ENCODE measurements around the gene EBP. TPM values are rescaled to one million over a fixed set of nuclear protein-coding genes. Genes with fewer than 3 reads are reported as not detected.
A peak's percentile ranks its signal among the peaks of the same experiment; 100 is the strongest.

Gene EBP
- total RNA-seq, 2 experiments from 2014 or later: 38.1 to 41.1 TPM

DNA sequence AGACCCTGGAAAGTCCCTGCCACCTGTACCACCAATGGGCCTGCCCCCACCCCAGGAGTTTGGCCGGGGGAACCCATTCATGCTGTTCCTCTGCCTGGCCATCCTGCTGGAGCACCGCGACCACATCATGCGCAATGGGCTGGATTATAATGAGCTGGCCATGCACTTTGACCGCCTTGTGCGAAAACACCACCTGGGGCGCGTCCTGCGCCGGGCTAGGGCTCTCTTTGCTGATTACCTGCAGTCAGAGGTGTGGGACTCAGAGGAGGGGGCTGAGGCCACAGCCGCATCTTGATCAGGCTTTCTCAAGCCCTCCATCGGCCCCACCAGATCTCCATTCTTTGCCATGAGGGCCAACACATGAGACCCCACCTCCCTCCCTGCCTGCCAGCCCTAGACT is 39.1 kb downstream of the EBP start:
- Mint-ChIP-seq H3K4me3 (no peak overlapping the region), H3K27me3 (no peaks in the 10 kb centered on the region), H3K36me3 (ENCODE audit: low read depth) (peaks cover 46% of the 10 kb centered on the region), H3K4me1 (ENCODE audit: low read depth) (no peaks in the 10 kb centered on the region), H3K27ac (no peak overlapping the region), H3K9me3 (no peaks in the 10 kb centered on the region)
- CTCF ChIA-PET: no interaction called here
- TF ChIP-seq, protein P1, sequence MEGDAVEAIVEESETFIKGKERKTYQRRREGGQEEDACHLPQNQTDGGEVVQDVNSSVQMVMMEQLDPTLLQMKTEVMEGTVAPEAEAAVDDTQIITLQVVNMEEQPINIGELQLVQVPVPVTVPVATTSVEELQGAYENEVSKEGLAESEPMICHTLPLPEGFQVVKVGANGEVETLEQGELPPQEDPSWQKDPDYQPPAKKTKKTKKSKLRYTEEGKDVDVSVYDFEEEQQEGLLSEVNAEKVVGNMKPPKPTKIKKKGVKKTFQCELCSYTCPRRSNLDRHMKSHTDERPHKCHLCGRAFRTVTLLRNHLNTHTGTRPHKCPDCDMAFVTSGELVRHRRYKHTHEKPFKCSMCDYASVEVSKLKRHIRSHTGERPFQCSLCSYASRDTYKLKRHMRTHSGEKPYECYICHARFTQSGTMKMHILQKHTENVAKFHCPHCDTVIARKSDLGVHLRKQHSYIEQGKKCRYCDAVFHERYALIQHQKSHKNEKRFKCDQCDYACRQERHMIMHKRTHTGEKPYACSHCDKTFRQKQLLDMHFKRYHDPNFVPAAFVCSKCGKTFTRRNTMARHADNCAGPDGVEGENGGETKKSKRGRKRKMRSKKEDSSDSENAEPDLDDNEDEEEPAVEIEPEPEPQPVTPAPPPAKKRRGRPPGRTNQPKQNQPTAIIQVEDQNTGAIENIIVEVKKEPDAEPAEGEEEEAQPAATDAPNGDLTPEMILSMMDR (IDR thresholded peaks at IDR 0.05): no peak
- Histone ChIP-seq H3K27ac (ENCODE audit: low read depth in 1 of 2, low read length in 2 of 2) (no peak overlapping the region), H3K4me1 (ENCODE audit: insufficient read depth, low read length) (no peaks in the 10 kb centered on the region), H3K27me3 (ENCODE audit: control insufficient read depth in 1 of 2, insufficient read depth in 2 of 2, low read length in 2 of 2) (no peaks in the 10 kb centered on the region), H3K36me3 (ENCODE audit: insufficient read depth, low read length) (peaks cover 30% of the 10 kb centered on the region), H3K9me3 (ENCODE audit: control insufficient read depth in 1 of 2, insufficient read depth in 1 of 2, low read length in 2 of 2) (no peaks in the 10 kb centered on the region), H3K4me3 (ENCODE audit: low read length) (no peak overlapping the region)
- intact Hi-C loops (cut with DNase I, micrococcal nuclease): no loop called here
- ATAC-seq (ENCODE audit: poor library complexity) (no peak), DNase-seq (no peak)
- POLR2A ChIA-PET: no interaction called here

DNA sequence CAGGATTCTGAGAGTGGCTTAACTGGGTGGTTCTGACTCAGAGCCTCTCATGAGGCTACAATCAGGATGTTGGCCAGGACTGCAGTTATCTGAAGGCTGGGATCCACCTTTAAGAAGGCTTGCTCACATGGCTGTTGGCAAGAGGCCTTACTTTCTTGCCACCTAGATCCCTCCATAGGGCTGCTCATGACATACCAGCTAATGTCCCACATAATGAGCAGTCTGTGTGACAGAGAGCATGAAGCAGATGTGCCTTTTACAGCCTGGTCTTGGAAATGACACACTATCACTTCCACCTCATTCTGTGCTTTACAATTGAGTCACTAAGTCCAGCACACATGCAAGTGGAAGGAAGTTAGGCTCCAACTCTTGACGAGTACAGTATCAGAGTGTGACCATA is 48.4 kb downstream of the EBP start:
- Histone ChIP-seq H3K36me3 (ENCODE audit: insufficient read depth, low read length) (peaks cover 1% of the 10 kb centered on the region), H3K27ac (ENCODE audit: low read depth in 1 of 2, low read length in 2 of 2) (no peak overlapping the region), H3K4me3 (ENCODE audit: low read length) (no peak overlapping the region), H3K27me3 (ENCODE audit: control insufficient read depth in 1 of 2, insufficient read depth in 2 of 2, low read length in 2 of 2) (no peaks in the 10 kb centered on the region), H3K9me3 (ENCODE audit: control insufficient read depth in 1 of 2, insufficient read depth in 1 of 2, low read length in 2 of 2) (no peaks in the 10 kb centered on the region), H3K4me1 (ENCODE audit: insufficient read depth, low read length) (peaks cover 11% of the 10 kb centered on the region)
- Mint-ChIP-seq H3K36me3 (ENCODE audit: low read depth) (peaks cover 13% of the 10 kb centered on the region), H3K27me3 (no peaks in the 10 kb centered on the region), H3K9me3 (no peaks in the 10 kb centered on the region), H3K4me3 (no peak overlapping the region), H3K4me1 (ENCODE audit: low read depth) (peaks cover 14% of the 10 kb centered on the region), H3K27ac (no peak overlapping the region)
- ATAC-seq (ENCODE audit: poor library complexity) (no peak), DNase-seq (peak in 1 of 14 experiments; percentile 13)
- intact Hi-C loops (cut with DNase I, micrococcal nuclease): loop anchor here in 1 of 2 experiments (5.0 to 10.0 kb wide), 2 partner anchors 48 to 95 kb away; partner anchors contain the start of genes EBP, FTSJ1 and SLC38A5
- TF ChIP-seq, protein P1 (IDR thresholded peaks at IDR 0.05): no peak
- POLR2A ChIA-PET: no interaction called here
- CTCF ChIA-PET: no interaction called here

DNA sequence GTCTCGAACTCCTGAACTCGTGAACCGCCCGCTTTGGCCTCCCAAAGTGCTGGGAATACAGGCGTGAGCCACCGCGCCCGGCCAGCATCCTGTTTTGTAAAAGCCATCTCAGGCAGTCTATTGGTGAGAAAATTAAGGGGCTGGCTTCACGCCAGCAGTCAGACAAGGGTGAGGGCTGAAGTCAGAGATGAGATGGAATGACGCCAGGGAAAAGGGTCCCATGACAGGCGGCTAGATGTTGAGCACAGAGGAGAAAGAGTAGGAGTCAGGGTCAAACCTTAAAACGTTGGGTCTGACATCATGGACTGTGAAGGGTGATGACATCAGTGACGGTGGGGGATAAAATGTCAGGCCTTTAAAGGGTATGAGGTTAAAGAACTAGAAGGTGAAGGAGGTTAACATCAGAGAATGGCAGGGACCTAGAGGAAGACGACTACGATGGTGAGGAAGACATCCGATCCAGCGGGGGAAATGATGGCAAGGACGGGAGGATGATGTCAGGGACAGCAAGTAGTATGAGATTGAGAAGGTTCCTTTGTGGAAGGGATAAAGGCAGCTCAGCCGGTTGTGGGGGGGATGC is 52.2 kb downstream of the EBP start:
- ChIA-PET POLR2A (interaction anchor here (0.7 to 3.1 kb wide), 39 partner anchors 8 to 1356 kb away, joined by 3 to 101 read pairs (median 4); partner anchors contain the start of genes EBP, HDAC6, OTUD5 and PIM2), CTCF (interaction anchor here (1.3 kb wide), 1 partner anchor 34 kb away, joined by 4 read pairs; the partner anchor contains the start of gene TBC1D25)
- Mint-ChIP-seq H3K4me1 (ENCODE audit: low read depth) (peaks cover 22% of the 10 kb centered on the region), H3K27me3 (no peaks in the 10 kb centered on the region), H3K36me3 (ENCODE audit: low read depth) (peaks cover 50% of the 10 kb centered on the region), H3K4me3 (peak overlapping the region; percentile 98), H3K27ac (peak overlapping the region; percentile 98), H3K9me3 (no peaks in the 10 kb centered on the region)
- peak in 9 of 14 experiments; percentile 3 to 63 (median 22) for DNase-seq
- H3K4me1 ChIP-seq (ENCODE audit: insufficient read depth, low read length): peaks cover 26% of the 10 kb centered on the region
- intact Hi-C loops (cut with DNase I, micrococcal nuclease): loop anchor here (1.0 to 10.0 kb wide), 4 partner anchors 34 to 99 kb away; partner anchors contain the start of genes TBC1D25 (in 2 of the 2), EBP (in 1 of the 2), FTSJ1 (in 1 of the 2) and SLC38A5 (in 1 of the 2)
- H3K36me3 ChIP-seq (ENCODE audit: insufficient read depth, low read length): peaks cover 37% of the 10 kb centered on the region
- peak; percentile 25 for ATAC-seq (ENCODE audit: poor library complexity)
- TF ChIP-seq, protein P1 (IDR thresholded peaks at IDR 0.05): no peak
- peak overlapping the region; percentile 87 for H3K4me3 ChIP-seq (ENCODE audit: low read length)
- no peaks in the 10 kb centered on the region for H3K27me3 ChIP-seq (ENCODE audit: control insufficient read depth in 1 of 2, insufficient read depth in 2 of 2, low read length in 2 of 2)
- peak overlapping the region; percentile 99 to 100 for H3K27ac ChIP-seq (ENCODE audit: low read depth in 1 of 2, low read length in 2 of 2)
- no peaks in the 10 kb centered on the region for H3K9me3 ChIP-seq (ENCODE audit: control insufficient read depth in 1 of 2, insufficient read depth in 1 of 2, low read length in 2 of 2)

Data from CD4-positive, alpha-beta T cell (primary cell).